Measurements from ENCODE around the gene ELL2. TPM values are rescaled to one million over a fixed set of nuclear protein-coding genes. Genes with fewer than 3 reads are reported as not detected.

ELL2 gene
- total and polyA plus RNA-seq, 9 of the 15 experiments (the other 6 are each of a cell fraction or from before 2014, with no cell fraction given), result 4.3 to 18.3 (median 14.5) TPM

DNA sequence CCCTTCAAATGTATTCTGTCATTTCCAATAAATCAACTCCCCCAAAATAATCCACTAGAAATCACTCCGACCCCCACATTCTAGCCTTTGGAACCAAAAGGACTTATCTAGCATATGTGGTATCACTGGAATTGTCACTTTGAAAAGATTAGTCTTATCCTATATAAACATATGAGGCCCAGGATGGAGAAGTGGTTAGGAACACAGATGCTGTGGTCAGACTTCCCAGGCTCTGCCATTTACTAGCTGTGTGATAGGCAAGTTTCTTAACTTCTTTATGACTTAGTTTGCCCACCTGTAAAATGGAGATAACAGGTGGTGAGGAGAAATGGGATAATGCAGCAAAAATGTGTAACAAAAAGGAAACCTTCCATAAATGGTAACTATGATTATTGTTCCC lies 77.1 kb downstream of the ELL2 start (continued):
- TF ChIP-seq, protein P1, sequence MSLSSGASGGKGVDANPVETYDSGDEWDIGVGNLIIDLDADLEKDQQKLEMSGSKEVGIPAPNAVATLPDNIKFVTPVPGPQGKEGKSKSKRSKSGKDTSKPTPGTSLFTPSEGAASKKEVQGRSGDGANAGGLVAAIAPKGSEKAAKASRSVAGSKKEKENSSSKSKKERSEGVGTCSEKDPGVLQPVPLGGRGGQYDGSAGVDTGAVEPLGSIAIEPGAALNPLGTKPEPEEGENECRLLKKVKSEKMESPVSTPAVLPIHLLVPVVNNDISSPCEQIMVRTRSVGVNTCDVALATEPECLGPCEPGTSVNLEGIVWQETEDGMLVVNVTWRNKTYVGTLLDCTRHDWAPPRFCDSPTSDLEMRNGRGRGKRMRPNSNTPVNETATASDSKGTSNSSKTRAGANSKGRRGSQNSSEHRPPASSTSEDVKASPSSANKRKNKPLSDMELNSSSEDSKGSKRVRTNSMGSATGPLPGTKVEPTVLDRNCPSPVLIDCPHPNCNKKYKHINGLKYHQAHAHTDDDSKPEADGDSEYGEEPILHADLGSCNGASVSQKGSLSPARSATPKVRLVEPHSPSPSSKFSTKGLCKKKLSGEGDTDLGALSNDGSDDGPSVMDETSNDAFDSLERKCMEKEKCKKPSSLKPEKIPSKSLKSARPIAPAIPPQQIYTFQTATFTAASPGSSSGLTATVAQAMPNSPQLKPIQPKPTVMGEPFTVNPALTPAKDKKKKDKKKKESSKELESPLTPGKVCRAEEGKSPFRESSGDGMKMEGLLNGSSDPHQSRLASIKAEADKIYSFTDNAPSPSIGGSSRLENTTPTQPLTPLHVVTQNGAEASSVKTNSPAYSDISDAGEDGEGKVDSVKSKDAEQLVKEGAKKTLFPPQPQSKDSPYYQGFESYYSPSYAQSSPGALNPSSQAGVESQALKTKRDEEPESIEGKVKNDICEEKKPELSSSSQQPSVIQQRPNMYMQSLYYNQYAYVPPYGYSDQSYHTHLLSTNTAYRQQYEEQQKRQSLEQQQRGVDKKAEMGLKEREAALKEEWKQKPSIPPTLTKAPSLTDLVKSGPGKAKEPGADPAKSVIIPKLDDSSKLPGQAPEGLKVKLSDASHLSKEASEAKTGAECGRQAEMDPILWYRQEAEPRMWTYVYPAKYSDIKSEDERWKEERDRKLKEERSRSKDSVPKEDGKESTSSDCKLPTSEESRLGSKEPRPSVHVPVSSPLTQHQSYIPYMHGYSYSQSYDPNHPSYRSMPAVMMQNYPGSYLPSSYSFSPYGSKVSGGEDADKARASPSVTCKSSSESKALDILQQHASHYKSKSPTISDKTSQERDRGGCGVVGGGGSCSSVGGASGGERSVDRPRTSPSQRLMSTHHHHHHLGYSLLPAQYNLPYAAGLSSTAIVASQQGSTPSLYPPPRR (CRISPR knock-in tag; IDR thresholded peaks at IDR 0.05; ENCODE audit: borderline replicate concordance), result 0 out of 2 replicates have a peak, but pooled peaks have one; percentile 25
- no peak for TF ChIP-seq MAFK (IDR thresholded peaks at IDR 0.05; ENCODE audit: low read length)
- TF ChIP-seq, protein P2, sequence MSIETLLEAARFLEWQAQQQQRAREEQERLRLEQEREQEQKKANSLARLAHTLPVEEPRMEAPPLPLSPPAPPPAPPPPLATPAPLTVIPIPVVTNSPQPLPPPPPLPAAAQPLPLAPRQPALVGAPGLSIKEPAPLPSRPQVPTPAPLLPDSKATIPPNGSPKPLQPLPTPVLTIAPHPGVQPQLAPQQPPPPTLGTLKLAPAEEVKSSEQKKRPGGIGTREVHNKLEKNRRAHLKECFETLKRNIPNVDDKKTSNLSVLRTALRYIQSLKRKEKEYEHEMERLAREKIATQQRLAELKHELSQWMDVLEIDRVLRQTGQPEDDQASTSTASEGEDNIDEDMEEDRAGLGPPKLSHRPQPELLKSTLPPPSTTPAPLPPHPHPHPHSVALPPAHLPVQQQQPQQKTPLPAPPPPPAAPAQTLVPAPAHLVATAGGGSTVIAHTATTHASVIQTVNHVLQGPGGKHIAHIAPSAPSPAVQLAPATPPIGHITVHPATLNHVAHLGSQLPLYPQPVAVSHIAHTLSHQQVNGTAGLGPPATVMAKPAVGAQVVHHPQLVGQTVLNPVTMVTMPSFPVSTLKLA (conservative IDR thresholded peaks at IDR 0.05), result 0 out of 4 replicates have a peak, but pooled peaks of 1 of the 2 experiments have one; percentile 37
- TF ChIP-seq GATAD2B (IDR thresholded peaks at IDR 0.05; ENCODE audit: borderline replicate concordance), result peak; percentile 60; the same call in 1 of the 2 replicates
- TF ChIP-seq POLR2G (IDR thresholded peaks at IDR 0.05; ENCODE audit: low read depth, low read length), result no peak
- no peak for TF ChIP-seq KAT2B (IDR thresholded peaks at IDR 0.05; ENCODE audit: low read depth, low read length)
- no peak for TF ChIP-seq ARID2 (IDR thresholded peaks at IDR 0.05)
- peak; percentile 93 for TF ChIP-seq TAL1 (IDR thresholded peaks at IDR 0.05)
- peak; percentile 85; the same call in 1 of the 2 replicates for TF ChIP-seq RUNX1 (IDR thresholded peaks at IDR 0.05; ENCODE audit: low read depth)
- TF ChIP-seq MCM2 (IDR thresholded peaks at IDR 0.05; ENCODE audit: low read depth), result no peak
- no peak for TF ChIP-seq ZFP1 (CRISPR knock-in tag; IDR thresholded peaks at IDR 0.05)
- TF ChIP-seq ZNF431 (CRISPR knock-in tag; IDR thresholded peaks at IDR 0.05), result no peak
- no peak for TF ChIP-seq HMG20A (CRISPR knock-in tag; conservative IDR thresholded peaks at IDR 0.05)
- TF ChIP-seq TCF3 (CRISPR knock-in tag; IDR thresholded peaks at IDR 0.05), result peak; percentile 95
- no peak for TF ChIP-seq ZNF347 (CRISPR knock-in tag; IDR thresholded peaks at IDR 0.05; ENCODE audit: low read depth)
- TF ChIP-seq HMG20B (CRISPR knock-in tag; IDR thresholded peaks at IDR 0.05), result no peak
- no peak for TF ChIP-seq RBM17 (IDR thresholded peaks at IDR 0.05; ENCODE audit: borderline replicate concordance, low read depth, low read length)
- no peak for TF ChIP-seq RHOXF2B (CRISPR knock-in tag; conservative IDR thresholded peaks at IDR 0.05)

Data from K562 (cell line).